IMR-90 (cell line): ENCODE results near the gene CLDN22. TPM values are rescaled to one million over a fixed set of nuclear protein-coding genes. Genes with fewer than 3 reads are reported as not detected.

Source experiments
- ATAC-seq: fragments of 200-7000 bp; cut with Tn5 transposase; 2 replicates; pipeline ENCODE4 v1.9.1; 2020; ENCODE audit warnings: low read depth, mild to moderate bottlenecking, moderate library complexity
- BruUV-seq: library from RNA; stranded (reverse); fragments of 400-500 nt; replicated peaks from 2 replicates; lab custom pipeline; 2021; lab: Mats Ljungman, UMichigan
- CTCF ChIA-PET: fragments of 300-600 bp; formaldehyde crosslinking; extraction: SDS; loops from one replicate; lab custom pipeline; 2021; ENCODE audit warnings: antibody characterized with exemption; lab: Yijun Ruan, JAX
- POLR2A ChIA-PET: fragments of 300-600 bp; sonication (Branson Sonifier 250); formaldehyde crosslinking; loops from one replicate; lab custom pipeline; 2022; ENCODE audit warnings: antibody characterized with exemption; ENCODE audit not compliant: unreplicated experiment; lab: Charles Lee
- DNase-seq: peaks from one replicate; pipeline ENCODE4 v3.0.0; 2013
- H2AFZ ChIP-seq: replicated peaks from 2 replicates; pipeline ENCODE3; 2013; ENCODE audit warnings: low read length, mild to moderate bottlenecking; ENCODE audit not compliant: poor library complexity
- H2AK5ac ChIP-seq: 2 replicates; pipeline ENCODE4 v1.6.1; 2013; ENCODE audit warnings: low read depth, low read length, inconsistent platforms
- H2AK9ac ChIP-seq: replicated peaks from 2 replicates; pipeline ENCODE3; 2013; ENCODE audit warnings: mild to moderate bottlenecking, low read depth, low read length, moderate library complexity; ENCODE audit not compliant: poor library complexity
- H2BK120ac ChIP-seq: 2 replicates; pipeline ENCODE4 v1.6.1; 2013; ENCODE audit warnings: low read depth, low read length, inconsistent platforms
- H2BK15ac ChIP-seq: 3 replicates; pipeline ENCODE4 v1.6.1; 2013; ENCODE audit warnings: low read depth, low read length, inconsistent platforms
- H2BK20ac ChIP-seq: 2 replicates; pipeline ENCODE4 v1.6.1; 2013; ENCODE audit warnings: low read depth, mild to moderate bottlenecking, inconsistent platforms, low read length, moderate library complexity
- H2BK5ac ChIP-seq: 2 replicates; pipeline ENCODE4 v1.6.1; 2013; ENCODE audit warnings: mild to moderate bottlenecking, low read depth, low read length, inconsistent platforms; ENCODE audit not compliant: poor library complexity, severe bottlenecking
- H3K14ac ChIP-seq: replicated peaks from 2 replicates; pipeline ENCODE4 v1.6.1; 2013; ENCODE audit warnings: low read depth, low read length, inconsistent platforms
- H3K18ac ChIP-seq: 2 replicates; pipeline ENCODE4 v1.6.1; 2013; ENCODE audit warnings: low read depth, low read length, control low read depth
- H3K23ac ChIP-seq: 2 replicates; pipeline ENCODE4 v1.6.1; 2013; ENCODE audit warnings: low read depth, low read length, inconsistent platforms
- H3K27ac ChIP-seq: 2 replicates; pipeline ENCODE4 v1.5.1; 2013; ENCODE audit warnings: mild to moderate bottlenecking, control low read depth, low read length; ENCODE audit not compliant: insufficient read depth
- H3K27me3 ChIP-seq: 2 replicates; pipeline ENCODE4 v1.6.1; 2013; ENCODE audit warnings: low read length; ENCODE audit not compliant: control insufficient read depth, insufficient read depth
- H3K36me3 ChIP-seq: 2 replicates; pipeline ENCODE4 v1.6.1; 2013; ENCODE audit warnings: low read length, mixed read lengths; ENCODE audit not compliant: control insufficient read depth, insufficient read depth
- H3K4ac ChIP-seq: 2 replicates; pipeline ENCODE4 v1.6.1; 2013; ENCODE audit warnings: low read depth, low read length, inconsistent platforms
- H3K4me1 ChIP-seq: 2 replicates; pipeline ENCODE4 v1.6.1; 2013; ENCODE audit warnings: low read length, mixed read lengths; ENCODE audit not compliant: control insufficient read depth, insufficient read depth
- H3K4me2 ChIP-seq: 2 replicates; pipeline ENCODE4 v1.6.1; 2013; ENCODE audit warnings: low read depth, mild to moderate bottlenecking, control low read depth, low read length, moderate library complexity
- H3K4me3 ChIP-seq: 2 replicates; pipeline ENCODE4 v1.5.1; 2013; ENCODE audit warnings: low read depth, mild to moderate bottlenecking, control low read depth, low read length, moderate library complexity; ENCODE audit not compliant: insufficient read depth
- H3K56ac ChIP-seq: 2 replicates; pipeline ENCODE4 v1.6.1; 2013; ENCODE audit warnings: low read length, inconsistent platforms; ENCODE audit not compliant: insufficient read depth; ENCODE audit errors: extremely low read depth
- H3K79me1 ChIP-seq, 2 experiments: 2 replicates each; pipeline ENCODE4 v1.6.1; 2013; ENCODE audit warnings: low read length in 2 of 2, inconsistent platforms in 1 of 2, low read depth in 1 of 2
- H3K9ac ChIP-seq: 2 replicates; pipeline ENCODE4 v1.6.1; 2013; ENCODE audit warnings: low read depth, low read length, control low read depth
- H3K9me1 ChIP-seq: 2 replicates; pipeline ENCODE4 v1.6.1; 2013; ENCODE audit warnings: low read length, inconsistent platforms; ENCODE audit not compliant: insufficient read depth
- H3K9me3 ChIP-seq: 2 replicates; pipeline ENCODE4 v1.6.1; 2013; ENCODE audit warnings: low read length; ENCODE audit not compliant: control insufficient read depth, insufficient read depth
- H4K20me1 ChIP-seq: 2 replicates; pipeline ENCODE4 v1.6.1; 2013; ENCODE audit warnings: low read length, inconsistent platforms; ENCODE audit not compliant: insufficient read depth
- H4K5ac ChIP-seq: 2 replicates; pipeline ENCODE4 v1.6.1; 2013; ENCODE audit warnings: mild to moderate bottlenecking, low read depth, low read length, control low read depth
- H4K8ac ChIP-seq, 2 experiments: 2 replicates each; pipeline ENCODE4 v1.6.1; 2013; ENCODE audit warnings: low read depth in 2 of 2, low read length in 2 of 2, control low read depth in 1 of 2, inconsistent platforms in 1 of 2
- H4K91ac ChIP-seq: 2 replicates; pipeline ENCODE4 v1.6.1; 2013; ENCODE audit warnings: low read depth, low read length, inconsistent platforms; ENCODE audit not compliant: insufficient read depth
- FOS ChIP-seq: fragments of 150-350 bp; IDR thresholded peaks from 2 replicates; pipeline ENCODE4 v1.6.1; 2016; ENCODE audit warnings: low read depth, low read length
- MAFK ChIP-seq: IDR thresholded peaks from 2 replicates; pipeline ENCODE4 v1.6.1; 2012; ENCODE audit warnings: low read depth, low read length, improper control_type of control experiment
- WGBS, 2 experiments: methylation state at CpG; one replicate each; pipeline versions ENCODE4 v1.1.5 to v1.1.7; 2013; ENCODE audit warnings: missing lambda C conversion rate in 2 of 2; ENCODE audit not compliant: insufficient read length in 1 of 2; ENCODE audit errors: extremely low coverage in 2 of 2; 5-methylcytosine and 5-hydroxymethylcytosine counted together
- dilution Hi-C: fragments of 300-500 bp; cut with HindIII; formaldehyde crosslinking; loops from one replicate; pipeline ENCODE4 v1.14.3; 2018; ENCODE audit warnings: low sequenced_read_pairs; ENCODE audit not compliant: unreplicated experiment
- in situ Hi-C: fragments of 300-500 bp; cut with MboI; formaldehyde crosslinking; loops from 3 replicates; pipeline ENCODE4 v1.14.3; 2019; ENCODE audit warnings: low sequenced_read_pairs, inconsistent platforms, mixed read lengths
- intact Hi-C: fragments of 100-400 bp; cut with micrococcal nuclease; formaldehyde crosslinking; loops from 2 replicates; pipeline ENCODE4 v1.10.0; 2022
- polyA plus RNA-seq, 3 experiments: library from polyadenylated mRNA; depleted of rRNA; stranded (reverse); fragments of >200 nt; gene quantifications; 2 replicates each; pipeline ENCODE4 v1.2.3, GENCODE V29; 2012; ENCODE audit warnings: low replicate concordance in 1 of 3
- total RNA-seq: library from RNA; depleted of rRNA; stranded (reverse); fragments of >200 nt; gene quantifications from 2 replicates; pipeline ENCODE4 v1.2.3, GENCODE V29; 2012

Gene CLDN22
- total and polyA plus RNA-seq, 2 of the 4 experiments (the other 2 are of a cell fraction) = not detected

- dilution Hi-C loops (no loop called here), intact Hi-C loops (no loop called here), in situ Hi-C loops (no loop called here)
- TF ChIP-seq FOS = no peak
- no peak for TF ChIP-seq MAFK
- no peak overlapping the region for H4K91ac ChIP-seq
- POLR2A ChIA-PET = no interaction called here
- peak overlapping the region; percentile 44; the same call in 1 of the 2 replicates for H3K18ac ChIP-seq
- no peak overlapping the region for H3K27ac ChIP-seq
- H2AFZ ChIP-seq = no peak overlapping the region
- no peak overlapping the region for H4K5ac ChIP-seq
- H3K4ac ChIP-seq = peak overlapping the region; percentile 42; the same call in 1 of the 2 replicates
- H3K36me3 ChIP-seq = no peaks in the 10 kb centered on the region
- H2AK5ac ChIP-seq = peak overlapping the region; percentile 41; the same call in 1 of the 2 replicates
- peak overlapping the region; percentile 12; the same call in 1 of the 2 replicates for H3K14ac ChIP-seq
- H3K4me2 ChIP-seq = no peak overlapping the region
- H3K9ac ChIP-seq = no peak overlapping the region
- H3K79me1 ChIP-seq = no peaks in the 10 kb centered on the region
- peak overlapping the region; percentile 39; the same call in 1 of the 2 replicates for H2BK120ac ChIP-seq
- no peak for ATAC-seq
- CTCF ChIA-PET = no interaction called here
- H4K8ac ChIP-seq = peak overlapping the region in 1 of 2 experiments; percentile 48; a peak in 2 of 4 replicates
- H3K4me3 ChIP-seq = no peak overlapping the region
- H2BK5ac ChIP-seq = peak overlapping the region; percentile 35
- no peak overlapping the region for H3K23ac ChIP-seq
- no peak overlapping the region for H3K56ac ChIP-seq
- H3K27me3 ChIP-seq = no peaks in the 10 kb centered on the region
- no peak overlapping the region for H2BK20ac ChIP-seq
- peak overlapping the region; percentile 24; the same call in 1 of the 3 replicates for H2BK15ac ChIP-seq
- DNase-seq = no peak
- H4K20me1 ChIP-seq = no peaks in the 10 kb centered on the region
- no CpG with 5 or more reads among the region's 6 CpGs for WGBS, 2 experiments
- peaks cover 3% of the 10 kb centered on the region for H3K9me1 ChIP-seq
- peaks cover 5% of the 10 kb centered on the region for H3K4me1 ChIP-seq
- H3K9me3 ChIP-seq = peaks cover 7% of the 10 kb centered on the region
- no TSS peak for BruUV-seq
- H2AK9ac ChIP-seq = no peak overlapping the region
Observed at GRCh38 chr4:183329244-183329643, 9.2 kb upstream of the CLDN22 start.
